Skeletal muscle cell (primary cell): ENCODE data around the gene SPNS1.

Source experiments
- DNase-seq: peaks from one replicate; pipeline ENCODE4 v3.0.0-alpha.2; 2010; ENCODE audit warnings: low read depth
- H3K4me3 ChIP-seq: 2 replicates; pipeline ENCODE4 v1.5.1; 2011; ENCODE audit warnings: low read depth, mild to moderate bottlenecking, control low read depth, low read length, moderate library complexity

The SPNS1 gene

DNA sequence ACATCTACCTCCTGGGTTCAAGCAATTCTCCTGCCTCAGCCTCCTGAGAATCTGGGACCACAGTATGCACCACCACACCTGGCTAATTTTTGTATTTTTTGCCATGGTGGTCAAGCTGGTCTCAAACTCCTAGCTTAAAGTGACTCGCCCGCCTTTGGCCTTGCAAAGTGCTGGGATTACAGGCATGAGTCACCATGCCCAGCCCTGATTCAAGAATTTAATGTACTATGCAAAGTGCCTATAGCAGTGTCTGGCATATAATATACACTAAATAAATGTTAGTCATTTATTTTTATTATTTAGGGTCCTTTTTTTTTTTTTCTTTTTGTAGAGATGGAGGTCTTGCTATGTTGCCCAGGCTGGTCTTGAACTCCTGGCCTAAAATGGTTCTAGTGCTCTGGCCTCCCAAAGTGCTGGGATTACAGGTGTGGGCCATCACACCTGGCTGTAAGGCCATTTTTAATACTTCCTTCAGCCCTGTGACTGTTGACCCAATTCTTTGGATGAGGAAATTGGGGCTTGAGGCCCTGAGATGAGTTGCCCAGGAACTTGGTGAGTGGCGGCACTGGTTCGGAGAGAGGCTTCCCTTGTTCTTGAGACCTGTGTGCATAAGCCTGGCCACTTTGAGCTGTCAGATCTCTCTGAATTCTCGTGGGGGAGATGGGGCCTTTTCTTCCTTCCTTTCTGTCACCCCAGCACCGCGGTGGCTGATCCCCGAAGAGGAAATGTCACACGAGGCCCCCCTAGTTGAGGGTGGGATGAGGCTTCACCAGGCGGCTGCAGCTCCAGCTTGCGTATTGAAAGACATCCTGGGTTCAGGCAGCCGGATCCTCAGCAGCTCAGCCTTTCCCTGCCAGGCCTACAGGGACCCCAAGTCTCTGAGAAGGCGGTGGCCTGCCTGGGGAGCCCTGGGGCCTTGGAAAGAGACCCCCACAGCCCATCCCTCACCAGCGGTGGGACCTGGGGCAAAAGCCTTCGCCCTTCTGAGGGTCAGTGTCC is 49.0 kb downstream of the SPNS1 start:
- DNase-seq = no peak
- no peak overlapping the region for H3K4me3 ChIP-seq

DNA sequence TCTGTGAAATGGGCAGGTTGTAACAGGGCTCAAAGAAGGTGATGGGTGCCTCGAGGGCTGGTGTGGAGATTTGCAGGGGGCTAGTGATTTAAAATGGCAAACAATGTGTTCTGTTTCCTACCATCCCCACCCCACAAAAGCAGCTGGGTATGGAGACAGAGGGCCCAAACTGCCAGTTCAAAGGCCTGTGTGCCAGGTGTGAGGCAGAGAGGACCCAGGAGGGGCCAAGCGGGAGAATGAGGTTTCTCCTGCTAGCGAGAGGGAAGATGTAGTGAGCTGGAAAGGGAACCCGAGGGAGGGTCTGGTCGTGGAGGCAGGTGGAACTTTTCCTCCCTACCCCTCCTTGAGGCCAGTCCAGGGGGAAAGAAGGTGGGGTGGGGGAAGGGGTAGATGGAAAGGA is 49.7 kb downstream of the SPNS1 start:
- DNase-seq = no peak
- no peak overlapping the region for H3K4me3 ChIP-seq

DNA sequence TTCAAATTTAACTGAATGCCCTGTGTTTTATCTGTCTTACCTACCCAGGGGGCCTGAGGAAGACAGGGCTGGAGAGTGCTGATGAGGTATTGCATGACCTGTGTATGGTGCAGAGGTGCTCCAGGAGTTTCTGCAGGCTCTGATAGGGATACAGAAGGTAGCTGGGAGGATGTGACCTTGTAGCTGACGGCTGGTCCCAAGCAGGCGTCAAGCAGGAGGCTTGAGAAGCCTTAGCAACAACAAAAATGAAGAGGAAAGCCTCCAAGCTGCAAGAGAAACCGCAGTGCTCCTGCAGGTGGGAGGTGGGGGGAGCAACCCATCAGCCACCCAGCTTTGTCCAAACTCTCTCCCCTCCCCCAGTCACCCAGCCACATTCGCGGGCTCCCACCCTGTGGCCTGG is 50.6 kb downstream of the SPNS1 start:
- no peak overlapping the region for H3K4me3 ChIP-seq
- no peak for DNase-seq

DNA sequence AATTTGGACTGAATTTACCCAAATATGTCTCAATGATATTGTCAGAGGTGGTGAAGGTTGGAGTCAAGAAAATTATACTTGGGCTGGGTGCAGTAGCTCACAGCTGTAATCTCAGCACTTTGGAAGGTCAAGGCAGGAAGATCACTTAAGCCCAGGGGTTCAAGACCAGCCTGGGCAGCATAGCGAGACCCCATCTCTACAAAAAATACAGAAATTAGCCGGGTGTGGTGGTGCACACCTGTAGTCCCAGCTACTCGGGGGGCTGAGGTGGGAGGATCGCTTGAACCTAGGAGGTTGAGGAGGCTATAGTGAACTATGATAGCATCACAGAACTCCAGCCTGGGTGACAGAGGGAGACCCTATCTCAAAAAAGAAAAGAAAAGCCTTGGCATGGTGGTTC is 51.2 kb downstream of the SPNS1 start:
- no peak overlapping the region for H3K4me3 ChIP-seq
- DNase-seq = no peak

DNA sequence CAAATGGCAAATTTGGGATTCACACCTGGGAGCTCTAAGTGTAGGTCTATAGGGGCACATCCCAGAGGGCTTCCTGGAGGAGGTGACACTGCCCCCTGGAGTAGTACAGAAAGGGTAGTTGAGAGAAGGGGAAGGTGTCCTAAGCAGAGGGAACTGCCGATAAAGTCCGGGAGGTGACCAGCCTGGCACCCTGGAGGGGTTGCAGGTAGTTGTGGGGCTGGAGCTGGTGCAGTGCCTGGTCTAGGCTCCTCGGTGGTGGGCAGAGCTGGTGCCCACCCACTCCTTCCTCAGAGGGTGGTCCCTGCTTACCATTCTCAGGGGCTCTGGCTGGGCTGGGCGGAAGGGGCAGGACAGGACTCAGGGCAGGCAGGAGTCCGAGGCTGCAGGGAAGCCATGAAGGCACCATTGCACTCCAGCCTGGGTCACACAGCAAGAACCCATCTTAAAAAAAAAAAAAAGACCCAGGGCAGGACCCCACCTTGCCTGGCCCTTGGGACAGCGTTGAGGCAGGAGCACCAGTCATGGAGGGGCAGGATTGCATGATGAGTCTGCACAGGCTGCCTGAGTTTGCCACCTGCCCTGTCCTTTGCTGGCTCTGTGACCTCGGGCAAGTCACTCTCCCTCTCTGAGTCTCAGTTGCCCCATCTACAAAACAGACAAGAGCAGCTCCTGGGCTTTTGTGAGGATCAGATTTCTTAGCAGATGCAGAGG is 54.0 kb downstream of the SPNS1 start:
- no peak for DNase-seq

DNA sequence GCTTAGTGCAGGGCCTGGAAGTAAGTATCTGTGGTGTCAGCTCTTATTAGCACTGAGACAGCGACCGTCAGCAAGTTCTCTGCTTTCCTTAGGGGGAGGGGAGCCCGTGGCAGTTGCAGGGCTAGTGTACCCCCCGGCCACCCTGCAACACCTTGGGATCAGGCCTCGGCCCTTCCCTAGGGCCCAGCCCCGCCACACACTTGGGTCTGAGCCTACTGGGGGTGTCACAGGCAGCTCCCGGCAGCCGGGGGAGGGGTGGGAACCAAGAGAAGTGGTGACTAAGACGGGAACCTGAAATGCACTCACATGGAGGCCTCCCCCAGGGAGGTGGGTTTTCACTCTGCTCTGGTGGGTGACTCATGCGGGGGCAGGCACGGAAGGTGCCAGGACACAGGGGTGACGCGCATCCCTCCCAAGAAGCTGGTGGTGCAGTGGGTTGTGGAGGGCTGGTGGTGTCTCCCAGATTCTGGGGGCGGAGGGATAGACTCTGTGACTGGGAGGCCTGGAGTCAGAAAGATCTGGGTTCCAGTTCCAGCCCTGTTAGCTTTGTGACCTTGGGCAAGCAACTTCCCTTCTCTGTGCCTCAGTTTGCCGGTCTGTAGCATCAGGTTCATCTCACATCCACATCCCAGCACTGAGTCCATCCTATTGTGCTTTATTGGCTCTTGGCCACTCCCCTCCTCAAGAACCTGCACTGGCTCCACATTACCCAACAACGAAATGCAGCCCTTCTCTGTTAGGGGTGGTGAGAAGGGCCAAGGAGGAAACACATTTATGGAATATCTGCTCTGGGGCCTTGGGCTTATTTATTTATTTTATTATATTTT is 54.8 kb downstream of the SPNS1 start:
- peak; percentile 97 for DNase-seq
- peak overlapping the region; percentile 7 for H3K4me3 ChIP-seq

More for the DNA sequence above, 54.0 kb downstream of the SPNS1 start:
- no peak overlapping the region for H3K4me3 ChIP-seq

DNA sequence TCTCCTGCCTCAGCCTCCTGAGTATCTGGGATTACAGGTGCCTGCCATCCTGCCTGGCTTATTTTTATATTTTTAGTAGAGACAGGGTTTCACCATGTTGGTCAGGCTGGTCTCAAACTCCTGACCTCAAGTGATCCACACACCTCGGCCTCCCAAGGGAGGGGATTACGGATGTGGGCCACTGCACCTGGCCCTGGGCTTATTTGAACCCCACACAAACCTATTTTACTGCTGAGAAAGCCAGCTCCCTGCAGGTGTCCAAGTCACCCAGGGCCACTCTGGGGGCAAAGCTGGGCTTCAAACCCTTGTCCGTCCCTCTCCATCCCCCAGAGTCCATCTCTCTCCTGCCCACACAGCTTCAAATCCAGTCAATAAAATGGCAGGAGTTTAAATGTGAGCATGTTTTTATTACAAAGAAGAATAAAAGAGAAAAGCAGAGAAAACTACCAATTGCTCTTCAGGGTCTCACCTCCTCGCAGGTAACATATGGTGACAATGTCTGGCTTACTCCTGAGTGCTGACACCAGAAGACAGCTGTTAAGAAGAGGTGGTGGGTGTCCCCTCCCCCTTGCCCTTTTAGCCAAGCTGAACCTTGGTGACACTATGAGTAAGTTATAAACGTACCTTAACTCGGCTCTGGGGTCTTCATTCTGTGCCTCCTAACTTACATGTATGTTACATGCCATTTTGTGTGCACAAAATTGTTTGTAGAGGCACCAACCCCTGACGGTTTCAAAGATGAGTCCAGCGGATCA is 55.7 kb downstream of the SPNS1 start:
- no peak for DNase-seq

More for the DNA sequence above, 55.7 kb downstream of the SPNS1 start:
- H3K4me3 ChIP-seq = no peak overlapping the region
